HG03432 (cell line): ENCODE data around the gene ARFGAP2.
"Not testable (repeated sequence)": the region's sequence is repeated elsewhere in the genome, so short reads cannot be mapped to it uniquely, and the experiment has no call there.

Experiments used
- ATAC-seq: cut with Tn5 transposase; IDR thresholded peaks from one replicate; pipeline ENCODE4 v1.9.1; 2021; ENCODE audit warnings: mild to moderate bottlenecking, moderate library complexity; ENCODE audit not compliant: unreplicated experiment

The ARFGAP2 gene

GRCh38 chr11:47176328-47177228, at the start of gene ARFGAP2:
ARFGAP2 (minus strand) TSS chr11:47176879; CDS start chr11:47176853, 26 bp downstream.
- ATAC-seq, result peak; percentile 93

GRCh38 chr11:47225552-47226400, 49.1 kb upstream of the ARFGAP2 start:
- ATAC-seq, result peak; percentile 71

- no peak for ATAC-seq
Measured at GRCh38 chr11:47222696-47223095, 46.0 kb upstream of the ARFGAP2 start.

GRCh38 chr11:47220401-47220821, 43.7 kb upstream of the ARFGAP2 start:
- ATAC-seq, result no peak

DNA sequence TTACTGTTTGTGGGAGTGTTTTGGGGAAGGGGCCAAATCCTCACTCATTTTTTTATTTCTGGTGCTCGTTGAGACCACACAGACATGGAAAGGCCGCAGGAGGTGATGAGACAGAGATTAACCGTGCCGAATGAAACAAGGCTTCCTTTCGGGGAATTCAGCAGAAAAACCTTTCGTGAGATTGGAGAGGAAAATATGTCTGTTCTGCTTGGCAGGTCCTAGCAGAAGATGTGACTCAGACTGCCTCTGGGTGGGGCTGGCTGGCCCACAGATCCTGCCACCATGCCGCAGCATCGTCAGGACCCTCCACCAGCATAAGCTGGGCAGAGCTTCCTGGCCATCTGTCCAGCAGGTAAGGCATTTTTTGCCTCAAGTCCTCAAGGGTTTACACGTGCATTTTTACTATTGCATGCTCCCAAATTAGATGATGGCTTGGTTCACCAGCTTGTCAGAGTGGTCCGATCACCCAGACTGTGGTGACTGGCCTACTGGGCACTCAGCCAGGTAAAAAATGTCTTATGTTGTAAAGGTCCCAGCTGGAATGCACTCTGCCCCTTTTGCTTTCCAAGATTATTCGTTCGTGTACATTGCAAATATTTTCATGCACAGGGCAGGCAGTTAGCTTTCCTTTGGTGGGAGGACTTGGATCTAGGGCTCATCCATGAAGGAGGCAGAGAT, 39.6 kb upstream of the ARFGAP2 start:
- peak; percentile 25 for ATAC-seq

GRCh38 chr11:47215366-47215910, 38.8 kb upstream of the ARFGAP2 start:
- no peak for ATAC-seq

- ATAC-seq, result peak; percentile 69
Measured at GRCh38 chr11:47213950-47214565, 37.4 kb upstream of the ARFGAP2 start.

DNA sequence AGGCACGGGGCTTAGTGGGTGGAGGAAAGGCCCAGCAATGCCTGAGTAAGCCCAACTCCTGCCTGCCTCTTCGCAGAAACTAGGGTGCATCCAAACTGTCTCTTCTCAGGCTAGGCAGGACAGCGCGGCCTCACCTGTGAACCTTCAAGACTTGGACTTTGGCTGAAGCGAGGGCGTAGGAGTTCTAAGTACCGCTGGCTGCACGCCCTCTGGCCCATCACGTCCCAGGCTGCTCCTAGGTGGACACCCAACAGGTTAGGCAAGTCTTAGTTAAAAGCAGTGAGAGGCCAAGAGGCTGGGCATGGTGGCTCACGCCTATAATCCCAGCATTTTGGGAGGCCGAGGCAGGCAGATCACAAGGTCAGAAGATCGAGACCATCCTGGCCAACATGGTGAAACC, 36.3 kb upstream of the ARFGAP2 start:
- ATAC-seq, result no peak

- ATAC-seq, result no peak
Measured at GRCh38 chr11:47208628-47209027, 31.9 kb upstream of the ARFGAP2 start.

GRCh38 chr11:47208008-47208552, 31.4 kb upstream of the ARFGAP2 start:
- ATAC-seq, result not testable (repeated sequence)

DNA sequence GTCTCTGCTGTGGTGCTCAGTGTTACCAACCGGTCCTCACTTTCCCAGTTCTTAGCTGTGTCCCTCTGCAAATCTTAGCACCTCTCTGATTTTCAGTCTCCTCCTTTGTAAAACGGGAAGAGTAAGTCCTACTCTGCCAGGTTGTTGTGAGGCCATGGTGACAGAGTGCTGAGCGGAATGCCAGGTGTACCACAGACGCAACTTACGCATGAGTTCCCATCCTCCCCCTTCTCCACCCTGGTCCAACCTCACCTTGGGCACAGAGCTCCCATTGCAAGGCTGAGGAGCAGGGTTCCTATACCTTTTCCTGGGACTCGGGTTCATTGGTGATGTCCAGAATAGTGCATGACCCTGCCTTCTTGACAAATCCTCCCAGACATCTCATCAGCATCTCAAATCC, 30.8 kb upstream of the ARFGAP2 start:
- ATAC-seq, result no peak

DNA sequence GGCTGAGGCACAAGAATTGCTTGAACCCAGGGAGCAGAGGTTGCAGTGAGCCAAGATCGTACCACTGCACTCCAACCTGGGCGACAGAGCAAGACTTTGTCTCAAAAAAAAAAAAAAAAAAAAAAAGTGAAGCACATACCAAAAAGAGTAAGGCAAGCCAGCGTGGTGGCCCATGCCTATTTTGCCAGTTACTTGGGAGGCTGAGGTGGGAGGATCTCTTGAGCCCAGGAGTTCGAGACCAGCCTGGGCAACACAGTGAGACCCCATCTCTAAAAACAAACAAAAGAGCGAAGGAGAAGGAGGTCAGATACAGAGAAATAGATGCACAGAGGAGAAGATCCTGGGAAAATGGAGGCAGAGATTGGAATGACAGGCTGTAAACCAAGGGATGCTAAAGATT, 29.9 kb upstream of the ARFGAP2 start:
- ATAC-seq, result not testable (repeated sequence)

- ATAC-seq, result no peak
Measured at GRCh38 chr11:47204637-47204989, 27.9 kb upstream of the ARFGAP2 start.

- ATAC-seq, result no peak
Measured at GRCh38 chr11:47202576-47202975, 25.9 kb upstream of the ARFGAP2 start.

GRCh38 chr11:47201015-47201414, 24.3 kb upstream of the ARFGAP2 start:
- no peak for ATAC-seq

- ATAC-seq, result not testable (repeated sequence)
Measured at GRCh38 chr11:47198161-47198560, 21.5 kb upstream of the ARFGAP2 start.

DNA sequence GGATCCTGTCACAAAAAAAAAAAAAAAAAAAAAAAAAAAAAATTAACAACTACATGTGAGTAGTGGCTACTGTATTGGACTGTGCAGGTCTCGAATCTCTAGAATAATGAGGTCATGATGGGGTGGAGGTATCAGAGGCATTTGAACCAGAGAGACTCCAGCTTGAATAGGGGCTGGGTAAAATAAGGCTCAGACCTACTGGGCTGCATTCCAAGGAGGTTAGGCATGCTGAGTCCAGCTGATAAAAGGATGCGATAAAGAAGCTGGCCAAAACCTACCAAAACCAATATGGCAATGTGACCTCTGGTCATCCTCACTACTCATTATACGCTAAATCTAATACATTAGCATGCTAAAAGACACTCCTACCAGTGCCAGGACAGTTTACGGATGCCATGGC, 15.4 kb upstream of the ARFGAP2 start:
- no peak for ATAC-seq

DNA sequence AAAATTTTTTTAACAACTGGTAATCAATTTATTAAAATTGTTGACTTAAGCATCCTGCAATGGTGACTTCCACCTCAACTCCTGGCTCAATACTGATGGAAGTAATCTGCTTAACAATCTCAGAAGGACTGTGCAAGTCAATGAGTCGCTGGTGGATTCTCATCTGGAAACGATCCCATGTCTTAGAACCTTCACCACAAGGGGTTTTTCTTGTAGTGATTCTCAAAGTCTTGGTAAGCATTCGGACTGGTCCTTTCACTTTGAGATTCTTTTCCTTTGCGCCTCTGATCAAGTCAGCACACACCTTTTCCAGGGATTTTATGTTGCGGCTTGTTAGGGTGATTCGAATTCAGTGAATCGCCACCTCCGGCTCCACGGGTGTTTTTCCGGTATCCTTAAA, 14.5 kb upstream of the ARFGAP2 start:
- not testable (repeated sequence) for ATAC-seq

GRCh38 chr11:47189100-47189834, 12.6 kb upstream of the ARFGAP2 start:
- no peak for ATAC-seq
